SKM-1 treated with dmso at 0.1 percent for 144 hours (cell line): ENCODE data around the gene MYO3B.
"Not testable (repeated sequence)": the region's sequence is repeated elsewhere in the genome, so short reads cannot be mapped to it uniquely, and the experiment has no call there.

Experiments
- DNase-seq: peaks from one replicate; lab custom pipeline; 2025; ENCODE audit not compliant: unreplicated experiment; lab: John Stamatoyannopoulos, UW

Gene MYO3B

GRCh38 chr2:170660409-170660808 is 482.5 kb downstream of the MYO3B start:
- no peak for DNase-seq

GRCh38 chr2:170665743-170666142 is 487.8 kb downstream of the MYO3B start:
- no peak for DNase-seq

DNA sequence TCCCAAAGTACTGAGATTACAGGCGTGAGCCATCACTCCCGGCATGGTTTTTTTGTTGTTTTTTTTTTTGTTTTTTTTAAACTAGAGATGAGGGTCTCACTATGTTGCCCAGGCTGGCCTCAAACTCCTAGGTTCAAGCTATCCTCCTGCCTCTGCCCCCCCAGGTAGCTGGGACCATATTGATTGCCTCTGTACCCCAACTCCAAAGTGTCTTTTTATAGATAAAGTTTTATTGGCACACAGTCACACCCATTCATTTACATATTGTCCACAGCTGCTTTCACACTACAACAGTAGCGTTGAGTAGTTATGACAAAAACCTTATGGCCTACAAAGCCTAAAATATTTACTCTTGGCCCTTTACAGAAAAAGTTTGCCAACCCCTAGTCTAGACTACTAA is 492.0 kb downstream of the MYO3B start:
- DNase-seq: no peak

- DNase-seq: no peak
Measured at GRCh38 chr2:170670651-170671050, 492.7 kb downstream of the MYO3B start.

DNA sequence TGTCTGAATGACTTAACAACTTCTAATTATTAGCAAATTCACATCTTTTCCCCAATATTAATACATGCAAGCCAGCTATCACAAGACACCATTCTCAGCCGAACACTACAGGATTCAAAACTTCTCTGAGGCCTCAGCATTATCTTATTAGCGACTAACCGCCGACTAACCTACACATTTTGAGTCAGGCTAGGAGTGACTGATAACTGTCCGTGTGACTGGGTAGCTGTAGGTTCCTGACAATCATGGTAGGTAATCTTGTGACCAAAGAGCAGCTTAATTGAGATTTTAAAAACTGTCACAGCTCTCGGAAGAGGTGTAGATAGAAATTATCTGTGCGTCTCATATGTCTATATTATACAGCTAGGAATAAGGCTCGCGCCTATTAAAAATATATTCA is 493.1 kb downstream of the MYO3B start:
- DNase-seq: no peak

GRCh38 chr2:170674282-170674681 is 496.3 kb downstream of the MYO3B start:
- not testable (repeated sequence) for DNase-seq

DNA sequence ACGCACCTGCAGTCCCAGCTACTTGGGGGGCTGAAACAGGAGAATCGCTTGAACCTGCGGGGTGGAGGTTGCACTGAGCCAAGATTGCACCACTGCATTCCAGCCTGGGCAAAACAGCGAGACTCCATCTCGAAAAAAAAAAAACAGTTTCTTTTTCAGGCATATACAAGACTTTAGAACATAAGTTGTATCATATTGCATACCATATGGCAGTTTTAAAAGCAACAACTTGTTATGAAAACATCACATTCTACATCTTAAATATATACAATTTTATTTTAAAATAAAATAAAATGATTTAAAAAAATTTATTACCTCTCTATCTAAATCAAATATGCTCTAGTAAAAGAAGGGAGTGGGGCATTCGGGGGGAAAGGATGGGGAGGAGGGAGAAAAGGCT is 497.8 kb downstream of the MYO3B start:
- no peak for DNase-seq

DNA sequence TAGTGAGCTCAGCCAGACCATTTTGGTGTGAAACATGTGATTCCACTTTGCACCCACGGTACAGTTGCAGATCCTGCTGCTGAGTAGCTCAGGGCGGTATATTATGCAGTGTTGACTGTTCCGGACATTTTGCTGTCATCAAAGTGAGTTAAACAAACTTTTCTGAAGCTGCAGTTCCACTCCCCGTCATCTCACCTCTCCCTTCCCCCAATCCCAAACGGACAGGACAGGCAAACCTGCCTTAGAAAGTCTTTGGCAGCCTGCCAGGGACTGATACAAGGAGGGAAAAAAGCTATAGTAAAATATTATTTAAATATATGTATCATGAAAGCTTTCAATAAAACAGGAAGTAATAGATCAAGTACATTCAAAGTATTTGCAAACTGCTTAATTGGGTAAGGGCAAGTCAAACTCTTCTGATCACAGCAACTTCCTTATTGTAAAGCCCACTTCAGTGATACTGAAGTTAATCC is 501.7 kb downstream of the MYO3B start:
- DNase-seq: no peak

DNA sequence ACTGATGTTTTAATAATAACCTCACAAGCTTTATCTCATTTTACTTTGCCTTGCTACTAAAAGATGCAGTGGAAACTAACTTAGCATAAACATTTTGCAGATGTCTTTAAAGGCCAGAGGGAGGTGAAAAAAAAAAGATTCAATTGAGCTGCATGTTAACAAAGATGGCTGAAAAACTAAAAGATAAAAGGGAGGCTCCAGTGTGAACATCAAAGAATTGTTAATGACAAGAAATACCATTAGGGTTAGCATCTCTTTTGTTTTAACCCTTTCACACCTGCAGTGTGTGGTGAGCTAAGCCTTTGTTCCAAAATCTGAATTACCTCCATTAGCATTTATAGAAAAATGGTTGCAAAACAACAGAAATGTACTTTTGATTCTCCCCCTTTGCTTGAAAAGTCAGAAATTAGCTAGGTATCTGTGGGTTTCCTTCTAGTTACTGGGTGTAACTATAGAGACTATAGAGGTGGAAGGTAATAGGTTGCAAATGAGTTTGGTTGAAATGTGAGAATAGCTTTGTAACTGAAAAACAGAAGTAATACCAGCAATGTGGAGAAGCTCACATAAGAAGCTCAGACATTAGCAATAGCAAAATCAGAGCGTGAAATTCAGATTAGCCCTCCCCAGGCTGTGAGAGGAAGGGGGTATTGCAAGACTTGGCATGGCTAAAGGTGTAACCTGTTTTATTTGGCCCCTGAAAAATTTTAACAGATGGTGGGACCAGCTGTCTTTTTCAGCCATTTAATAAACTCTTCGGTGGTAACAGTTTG is 502.4 kb downstream of the MYO3B start:
- DNase-seq: no peak

GRCh38 chr2:170681311-170681710 is 503.4 kb downstream of the MYO3B start:
- no peak for DNase-seq

DNA sequence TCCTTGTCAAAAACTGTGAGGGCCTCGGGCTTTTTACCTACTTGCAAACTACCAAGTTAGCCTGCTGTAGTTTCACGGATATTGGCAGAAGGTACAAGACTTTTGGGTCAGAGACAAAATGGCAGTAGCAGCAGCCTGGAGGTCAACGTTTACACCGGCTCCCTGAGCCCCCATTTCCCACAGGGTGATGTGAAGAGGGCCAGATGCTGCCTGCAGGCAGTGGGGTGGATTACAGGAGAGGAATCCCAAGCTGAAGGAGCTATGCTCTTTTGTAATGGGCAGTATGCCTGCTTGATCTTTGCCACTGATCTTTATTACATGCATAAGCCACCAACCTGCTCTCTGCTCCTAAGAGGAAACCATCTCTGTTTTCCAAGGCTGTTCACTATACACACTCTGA is 507.6 kb downstream of the MYO3B start:
- no peak for DNase-seq

DNA sequence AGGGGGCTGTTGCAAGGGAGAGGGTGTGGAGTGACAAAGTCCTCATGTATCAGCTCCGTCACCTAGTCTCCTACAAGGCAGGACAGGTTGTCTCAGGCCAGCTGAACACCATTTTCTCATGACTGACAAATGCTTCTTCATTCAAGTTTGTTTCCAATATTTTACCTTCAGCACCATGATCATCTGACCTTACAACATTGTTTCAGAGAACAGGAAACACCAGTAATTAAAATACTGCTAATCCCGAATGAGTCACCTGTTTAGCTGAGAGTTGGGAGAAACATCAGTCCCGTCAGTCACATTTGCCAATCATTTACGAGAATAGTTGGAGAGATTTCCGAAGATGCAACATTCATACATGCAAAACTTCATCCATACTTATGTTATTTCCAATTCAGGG is 511.5 kb downstream of the MYO3B start:
- DNase-seq: no peak

GRCh38 chr2:170690640-170691039 is 512.7 kb downstream of the MYO3B start:
- DNase-seq: no peak

GRCh38 chr2:170694316-170694715 is 516.4 kb downstream of the MYO3B start:
- DNase-seq: no peak

- DNase-seq: no peak
Measured at GRCh38 chr2:170695521-170696410, 517.8 kb downstream of the MYO3B start.

GRCh38 chr2:170696948-170697347 is 519.0 kb downstream of the MYO3B start:
- DNase-seq: no peak

GRCh38 chr2:170701011-170701410 is 523.1 kb downstream of the MYO3B start:
- DNase-seq: no peak

DNA sequence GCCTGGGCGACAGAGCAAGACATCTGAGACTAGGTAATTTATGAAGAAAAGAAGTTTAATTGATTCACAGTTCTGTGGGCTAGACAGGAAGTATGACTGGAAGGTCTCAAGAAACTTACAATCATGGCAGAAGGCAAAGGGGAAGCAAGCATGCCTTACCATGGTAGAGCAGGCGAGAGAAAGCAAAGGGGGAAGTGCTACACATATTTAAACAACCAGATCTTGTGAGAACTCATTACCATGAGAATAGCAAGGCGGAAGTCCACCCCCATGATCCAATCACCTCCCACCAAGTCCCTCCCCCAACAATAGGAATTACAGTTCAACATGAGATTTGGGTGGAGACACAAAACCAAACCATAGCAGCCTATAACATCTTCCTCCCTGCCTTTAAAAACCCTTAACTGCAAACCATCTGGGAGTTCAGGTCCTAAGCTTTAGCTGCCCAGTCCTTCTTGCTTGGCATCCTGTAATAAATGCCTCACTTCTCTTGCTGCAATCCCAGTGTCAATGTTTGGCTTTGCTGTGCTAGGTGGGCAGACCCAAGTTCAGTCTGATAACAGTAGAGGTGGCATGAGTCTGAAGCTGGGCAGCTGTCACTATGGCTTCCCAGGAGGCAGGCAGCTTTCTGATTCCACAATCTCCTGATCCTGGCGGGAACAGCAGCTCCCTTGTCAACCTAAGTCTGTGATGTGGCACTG is 526.0 kb downstream of the MYO3B start:
- DNase-seq: no peak
